Naive thymus-derived CD8-positive, alpha-beta T cell (primary cell): ENCODE results near the gene ACCS. TPM values are rescaled to one million over a fixed set of nuclear protein-coding genes. Genes with fewer than 3 reads are reported as not detected.
A peak's percentile ranks its signal among the peaks of the same experiment; 100 is the strongest.

ENCODE experiments used
- ATAC-seq, 2 donors: fragments of 150-1000 bp; cut with Tn5 transposase in 1 of 2; sonication (Bioruptor Pico), chemical (Tn5 transposase) in 1 of 2; 1 replicate in 1 of 2; 2 replicates in 1 of 2; pipeline ENCODE4 v1.10.0; 2021; ENCODE audit warnings: mild to moderate bottlenecking in 2 of 2, moderate library complexity in 2 of 2
- POLR2A ChIA-PET: fragments of 350-600 bp; sonication (Branson Sonifier 250); formaldehyde crosslinking; loops from one replicate; lab custom pipeline; 2021; ENCODE audit warnings: antibody characterized with exemption; lab: Charles Lee
- DNase-seq, 10 donors: peaks; one replicate each; pipeline versions ENCODE4 v3.0.0 to v3.0.0-alpha.2; 2020 to 2022
- H3K27ac Mint-ChIP-seq, 10 donors: one replicate each; pipeline ENCODE4 v1.8.0; 2020 to 2022; ENCODE audit warnings: mild to moderate bottlenecking in 10 of 10, mixed read lengths in 10 of 10, moderate library complexity in 4 of 10, inconsistent platforms in 1 of 10
- H3K27me3 Mint-ChIP-seq, 5 donors: one replicate each; pipeline ENCODE4 v1.8.0; 2021 to 2022; ENCODE audit warnings: mixed read lengths in 5 of 5
- H3K36me3 Mint-ChIP-seq, 3 donors: one replicate each; pipeline ENCODE4 v1.8.0; 2020 to 2022; ENCODE audit warnings: mixed read lengths in 3 of 3, mild to moderate bottlenecking in 2 of 3, inconsistent platforms in 1 of 3
- H3K4me1 Mint-ChIP-seq, 4 donors: one replicate each; pipeline ENCODE4 v1.8.0; 2021 to 2022; ENCODE audit warnings: mixed read lengths in 4 of 4
- H3K4me3 Mint-ChIP-seq, 10 donors: one replicate each; pipeline ENCODE4 v1.8.0; 2020 to 2022; ENCODE audit warnings: mild to moderate bottlenecking in 10 of 10, mixed read lengths in 10 of 10, moderate library complexity in 6 of 10, inconsistent platforms in 1 of 10
- H3K9me3 Mint-ChIP-seq, 9 donors: one replicate each; pipeline ENCODE4 v1.8.0; 2020 to 2022; ENCODE audit warnings: mixed read lengths in 9 of 9, mild to moderate bottlenecking in 3 of 9, inconsistent platforms in 1 of 9, moderate library complexity in 1 of 9
- polyA plus RNA-seq, 3 donors: library from polyadenylated mRNA; unstranded; fragments of 300-500 nt; fragmentation: Illumina TruSeq; gene quantifications; one replicate each; pipeline ENCODE4 v1.2.3, GENCODE V29; 2021
- total RNA-seq, 8 experiments: library from RNA in 2 of 8; stranded (reverse) in 2 of 8; gene quantifications; one replicate each; pipeline ENCODE4 v1.2.3 and lab custom pipeline; 2021 to 2026

The ACCS gene
- total and polyA plus RNA-seq, 5 experiments from 2014 or later, result 0.79 to 27.8 (median 1.2) TPM

DNA sequence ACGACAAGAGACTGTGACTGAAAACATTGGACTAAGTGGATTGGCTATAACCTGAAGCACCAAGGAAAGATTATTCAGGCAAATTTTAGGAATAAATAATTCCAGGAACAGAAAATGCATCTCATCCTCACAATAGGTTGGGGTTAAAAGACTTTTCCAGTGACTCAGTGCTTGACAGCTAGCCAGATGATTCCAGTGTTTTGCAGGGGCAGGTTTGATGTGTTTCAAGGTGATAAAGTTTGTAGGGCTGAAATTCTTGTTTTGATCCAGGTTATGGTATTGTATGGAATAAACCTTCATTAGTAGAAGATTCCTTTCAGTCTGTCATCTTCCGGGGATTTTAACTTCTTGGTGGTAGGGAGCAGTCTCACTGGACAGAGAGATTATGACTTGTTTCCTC is 31.8 kb downstream of the ACCS start:
- Mint-ChIP-seq H3K4me3 (peak overlapping the region in 5 of 10 donors; percentile 3 to 67 (median 16)), H3K27ac (peak overlapping the region in 2 of 10 donors; percentile 60 to 75), H3K9me3 (no peaks in the 10 kb centered on the region), H3K27me3 (no peaks in the 10 kb centered on the region), H3K4me1 (peaks cover 34 to 67% (median 56%) of the 10 kb centered on the region in 4 donors), H3K36me3 (peaks cover 0 to 10% (median 5%) of the 10 kb centered on the region in 3 donors)
- ATAC-seq (no peak), DNase-seq (no peak)
- POLR2A ChIA-PET, result no interaction called here

DNA sequence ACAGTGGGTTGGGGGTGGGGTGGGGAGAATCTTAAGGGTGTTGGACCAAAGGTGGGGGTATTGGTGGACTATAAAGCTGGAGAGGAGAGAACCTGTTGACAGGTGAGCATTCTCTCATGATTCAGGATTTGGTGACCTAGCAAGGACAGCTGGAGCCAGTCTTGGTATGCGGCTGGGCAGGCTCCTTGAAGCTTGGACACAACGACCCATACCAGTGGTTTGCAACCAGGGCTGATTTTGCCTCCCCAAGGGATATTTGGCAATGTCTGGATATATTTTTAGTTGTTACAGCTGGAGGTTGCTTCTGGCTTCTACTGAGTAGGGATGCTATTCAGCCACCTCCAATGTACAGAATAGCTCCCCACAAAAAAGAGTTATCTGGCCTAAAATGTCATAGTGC is 35.0 kb downstream of the ACCS start:
- Mint-ChIP-seq H3K36me3 (peaks cover 0 to 13% (median 5%) of the 10 kb centered on the region in 3 donors), H3K27me3 (no peaks in the 10 kb centered on the region), H3K27ac (peak overlapping the region in 1 of 10 donors; percentile 27), H3K9me3 (no peaks in the 10 kb centered on the region), H3K4me3 (no peak overlapping the region), H3K4me1 (peaks cover 33 to 64% (median 53%) of the 10 kb centered on the region in 4 donors)
- ATAC-seq, result no peak
- DNase-seq, result no peak
- POLR2A ChIA-PET, result no interaction called here

DNA sequence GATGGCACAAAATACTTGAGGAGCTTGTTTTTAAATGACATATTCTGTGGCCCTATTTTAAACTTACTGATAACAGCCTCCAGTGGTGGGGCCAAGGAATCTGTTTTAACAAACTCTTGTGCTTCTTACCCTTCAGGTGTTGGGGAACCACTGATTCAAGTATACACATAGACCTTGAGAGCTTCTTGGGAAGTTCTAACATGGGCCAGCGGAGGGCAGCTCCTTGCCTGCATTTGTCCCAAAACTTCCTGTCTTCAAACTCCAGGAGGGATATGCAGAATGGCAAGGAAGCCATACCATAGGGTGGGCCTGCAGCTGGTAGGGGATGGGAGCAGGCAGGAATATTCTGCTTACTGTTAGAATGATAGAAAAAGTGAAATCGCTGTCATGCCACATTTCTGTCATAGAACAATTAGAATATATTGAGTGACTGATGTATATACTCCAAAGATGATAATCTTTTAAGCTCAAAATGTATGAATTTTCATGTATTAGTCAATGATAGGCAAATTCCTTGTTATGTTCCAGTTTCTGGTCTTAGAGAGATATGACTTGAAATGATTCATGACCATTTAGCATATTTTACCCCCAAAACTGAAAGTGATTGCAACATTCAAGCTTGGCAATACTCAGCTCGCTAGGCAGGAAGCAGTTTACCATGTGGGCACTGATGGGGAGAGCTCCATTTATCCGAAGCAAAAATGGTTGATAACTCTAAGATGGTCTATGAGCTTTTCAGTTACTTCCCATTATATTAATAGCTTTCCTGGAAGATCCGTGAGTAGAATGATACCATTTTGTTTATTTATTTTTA is 38.6 kb downstream of the ACCS start:
- ATAC-seq, result no peak
- H3K27ac Mint-ChIP-seq, result no peak overlapping the region
- H3K9me3 Mint-ChIP-seq, result no peaks in the 10 kb centered on the region
- H3K4me1 Mint-ChIP-seq, result peaks cover 21 to 43% (median 37%) of the 10 kb centered on the region in 4 donors
- DNase-seq, result no peak
- H3K27me3 Mint-ChIP-seq, result no peaks in the 10 kb centered on the region
- POLR2A ChIA-PET, result interaction anchor here (1.3 kb wide), 1 partner anchor 10 kb away, joined by 5 read pairs; the partner anchor contains the start of gene EXT2
- H3K36me3 Mint-ChIP-seq, result peaks cover 0 to 30% (median 5%) of the 10 kb centered on the region in 3 donors
- H3K4me3 Mint-ChIP-seq, result no peak overlapping the region

DNA sequence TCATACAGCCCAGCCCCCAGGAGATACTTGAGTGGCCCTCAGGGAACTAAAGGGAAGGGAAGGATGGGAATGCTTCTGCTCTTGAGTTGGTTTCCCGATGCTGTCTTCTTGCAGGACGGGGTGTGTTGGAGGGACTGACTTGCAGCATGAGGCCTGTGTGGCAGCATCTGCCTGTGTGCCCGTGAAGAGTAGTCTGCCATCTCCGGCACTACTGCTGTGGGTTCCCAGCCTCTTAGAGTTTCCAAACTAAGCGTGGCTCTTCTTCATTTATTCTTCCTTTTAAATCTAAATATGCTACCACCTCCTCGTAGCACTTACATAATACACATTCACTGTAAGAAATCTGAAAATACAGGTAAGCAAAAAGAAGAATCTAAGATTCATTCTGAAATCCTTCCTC is 42.2 kb downstream of the ACCS start:
- no peak for ATAC-seq
- Mint-ChIP-seq H3K4me3 (no peak overlapping the region), H3K27me3 (no peaks in the 10 kb centered on the region), H3K27ac (peak overlapping the region in 1 of 10 donors; percentile 51), H3K9me3 (no peaks in the 10 kb centered on the region), H3K4me1 (peaks cover 8 to 18% (median 16%) of the 10 kb centered on the region in 4 donors), H3K36me3 (peaks cover 0 to 50% (median 9%) of the 10 kb centered on the region in 3 donors)
- POLR2A ChIA-PET, result no interaction called here
- no peak for DNase-seq

DNA sequence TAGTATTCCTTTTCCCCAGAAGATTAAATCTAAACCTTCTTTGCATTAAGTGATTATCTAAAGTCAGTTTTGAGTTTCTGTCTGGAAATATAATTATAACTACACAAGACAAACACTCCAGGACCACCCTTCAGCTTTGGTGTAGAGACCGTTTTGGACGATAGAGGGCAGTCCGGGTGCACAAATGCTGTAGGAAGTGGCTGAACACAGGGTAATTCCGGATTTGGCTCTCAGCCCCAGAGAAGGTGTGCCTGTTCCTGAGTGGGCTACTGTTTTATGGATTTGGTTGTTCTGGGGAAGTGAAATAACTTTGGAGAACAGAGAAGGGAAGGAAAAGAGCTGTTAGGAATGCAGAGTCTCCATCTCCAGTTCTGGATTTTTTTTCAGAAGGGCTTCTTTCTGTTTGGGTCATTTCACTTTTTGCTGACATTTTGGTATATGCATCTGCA is 44.2 kb downstream of the ACCS start:
- H3K36me3 Mint-ChIP-seq, result peaks cover 7 to 67% (median 19%) of the 10 kb centered on the region in 3 donors
- H3K27ac Mint-ChIP-seq, result peak overlapping the region in 6 of 10 donors; percentile 1 to 67 (median 41)
- POLR2A ChIA-PET, result interaction anchor here (1.2 kb wide), 1 partner anchor 16 kb away, joined by 5 read pairs; no protein-coding TSS in a partner anchor
- no peaks in the 10 kb centered on the region for H3K9me3 Mint-ChIP-seq
- peaks cover 6 to 14% (median 9%) of the 10 kb centered on the region in 4 donors for H3K4me1 Mint-ChIP-seq
- DNase-seq (peak; percentile 15 to 73 (median 44)), ATAC-seq (peak; percentile 91 to 93)
- H3K4me3 Mint-ChIP-seq, result no peak overlapping the region
- H3K27me3 Mint-ChIP-seq, result no peaks in the 10 kb centered on the region

DNA sequence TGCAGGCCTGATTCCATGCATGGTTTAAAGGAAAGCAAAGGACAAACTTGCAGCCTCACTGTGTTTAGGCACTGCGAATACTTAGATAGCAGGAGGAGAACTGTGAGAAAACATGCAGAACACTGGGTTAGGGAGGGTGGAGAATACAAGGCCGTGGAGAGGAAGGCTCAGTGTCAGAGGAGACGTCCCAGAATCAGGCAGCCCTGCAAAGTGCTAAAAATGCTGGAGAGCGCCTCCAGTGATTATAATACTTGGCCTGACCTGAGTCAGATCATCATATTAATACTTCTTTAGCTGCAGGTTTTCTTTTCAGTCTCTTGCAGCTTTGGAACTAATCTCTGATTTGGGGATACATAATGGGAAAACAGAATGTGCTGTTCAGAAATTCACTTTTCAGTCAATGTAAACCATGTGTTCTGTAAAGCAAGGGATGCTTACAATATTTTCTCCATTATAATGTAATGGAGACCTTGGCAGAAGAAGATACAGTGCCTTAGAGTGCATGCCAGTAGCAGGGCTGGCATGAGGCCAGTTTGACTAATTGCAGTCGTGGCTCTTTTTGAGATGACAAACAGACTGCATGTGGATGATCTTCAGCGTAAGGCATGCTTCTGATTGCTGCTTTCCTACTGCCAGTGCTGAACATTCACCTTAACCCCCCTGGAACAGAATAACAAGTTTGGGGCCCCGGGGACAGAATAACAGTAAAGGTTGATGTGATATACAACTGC is 46.2 kb downstream of the ACCS start:
- Mint-ChIP-seq H3K27me3 (no peaks in the 10 kb centered on the region), H3K4me1 (peaks cover 6 to 10% (median 9%) of the 10 kb centered on the region in 4 donors), H3K27ac (no peak overlapping the region), H3K36me3 (peaks cover 18 to 85% (median 32%) of the 10 kb centered on the region in 3 donors), H3K9me3 (no peaks in the 10 kb centered on the region), H3K4me3 (no peak overlapping the region)
- POLR2A ChIA-PET, result no interaction called here
- DNase-seq, result no peak
- no peak for ATAC-seq

DNA sequence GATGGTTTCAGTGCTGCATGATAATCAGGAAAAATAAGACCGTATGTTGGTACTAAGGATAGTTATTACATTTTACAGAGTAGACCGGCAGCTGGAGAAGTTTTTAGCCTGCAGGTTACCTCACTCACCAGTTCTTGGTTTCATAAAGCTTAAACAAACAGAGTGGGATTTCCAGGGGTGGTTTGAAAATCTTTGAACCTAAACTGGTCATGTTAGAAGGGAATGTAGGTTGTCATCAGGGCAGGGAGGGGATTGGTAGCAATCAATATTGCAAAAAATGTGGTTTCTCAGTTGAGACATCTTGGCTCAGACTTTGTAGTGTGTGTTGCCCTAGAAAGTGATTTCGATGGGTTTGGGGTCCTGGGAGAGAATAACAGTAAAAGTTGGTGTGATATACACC is 46.9 kb downstream of the ACCS start:
- no peaks in the 10 kb centered on the region for H3K9me3 Mint-ChIP-seq
- POLR2A ChIA-PET, result no interaction called here
- no peak for ATAC-seq
- peaks cover 6 to 12% (median 9%) of the 10 kb centered on the region in 4 donors for H3K4me1 Mint-ChIP-seq
- H3K4me3 Mint-ChIP-seq, result no peak overlapping the region
- H3K27ac Mint-ChIP-seq, result peak overlapping the region in 1 of 10 donors; percentile 51
- DNase-seq, result no peak
- peaks cover 18 to 83% (median 37%) of the 10 kb centered on the region in 3 donors for H3K36me3 Mint-ChIP-seq
- H3K27me3 Mint-ChIP-seq, result no peaks in the 10 kb centered on the region

DNA sequence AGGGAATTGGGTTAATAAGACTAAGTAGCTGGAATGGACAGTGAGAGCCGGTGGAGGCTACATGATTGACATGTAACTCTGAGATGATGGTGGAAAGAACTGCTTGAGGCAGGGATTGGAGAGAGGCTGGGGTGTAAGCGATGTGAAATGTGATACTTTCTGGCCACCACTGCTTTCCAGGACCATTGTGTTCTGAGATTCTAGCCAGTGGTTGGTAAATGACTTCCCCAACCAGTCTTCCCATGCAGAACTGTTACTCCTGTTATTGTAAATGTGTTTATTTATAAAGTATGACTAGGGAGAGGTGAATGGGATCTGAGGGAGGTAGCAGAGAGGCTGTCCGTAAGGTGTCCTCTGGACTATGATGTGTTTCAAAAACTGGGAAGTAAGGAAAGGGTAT is 47.5 kb downstream of the ACCS start:
- POLR2A ChIA-PET, result no interaction called here
- Mint-ChIP-seq H3K27ac (peak overlapping the region in 1 of 10 donors; percentile 51), H3K4me1 (peaks cover 6 to 12% (median 9%) of the 10 kb centered on the region in 4 donors), H3K4me3 (no peak overlapping the region), H3K9me3 (no peaks in the 10 kb centered on the region), H3K27me3 (no peaks in the 10 kb centered on the region), H3K36me3 (peaks cover 18 to 85% (median 39%) of the 10 kb centered on the region in 3 donors)
- ATAC-seq (no peak), DNase-seq (no peak)

DNA sequence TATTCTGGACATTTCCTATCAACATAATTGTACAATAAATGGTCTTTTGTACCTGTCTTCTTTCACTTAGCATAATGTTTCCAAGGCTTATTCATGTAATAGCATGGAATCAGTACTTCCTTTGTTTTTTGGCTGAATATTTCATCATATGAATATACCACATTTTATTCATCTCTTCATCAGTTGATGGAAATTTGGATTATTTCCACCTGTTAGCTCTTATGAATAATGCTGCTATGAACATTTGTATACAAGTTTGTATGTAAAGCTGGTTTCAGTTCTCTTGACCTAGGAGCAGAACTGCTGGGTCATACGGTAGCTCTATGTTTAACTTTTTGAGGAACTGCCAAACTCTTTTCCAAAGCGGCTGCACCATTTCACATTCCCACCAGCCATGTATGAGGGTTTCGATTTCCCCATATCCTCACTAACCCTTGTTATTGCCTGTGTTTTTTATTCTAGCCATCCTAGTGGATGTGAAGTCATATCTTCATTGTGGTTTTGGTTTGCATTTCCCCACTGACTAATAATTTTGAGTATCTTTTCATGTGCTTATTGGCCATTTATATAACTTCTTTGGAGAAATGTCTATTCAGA is 50.3 kb downstream of the ACCS start:
- peaks cover 0 to 11% (median under 1%) of the 10 kb centered on the region in 4 donors for H3K4me1 Mint-ChIP-seq
- peaks cover 18 to 96% (median 42%) of the 10 kb centered on the region in 3 donors for H3K36me3 Mint-ChIP-seq
- POLR2A ChIA-PET, result no interaction called here
- no peak overlapping the region for H3K4me3 Mint-ChIP-seq
- H3K9me3 Mint-ChIP-seq, result no peaks in the 10 kb centered on the region
- DNase-seq (no peak), ATAC-seq (no peak)
- H3K27ac Mint-ChIP-seq, result peak overlapping the region in 1 of 10 donors; percentile 19
- H3K27me3 Mint-ChIP-seq, result no peaks in the 10 kb centered on the region

DNA sequence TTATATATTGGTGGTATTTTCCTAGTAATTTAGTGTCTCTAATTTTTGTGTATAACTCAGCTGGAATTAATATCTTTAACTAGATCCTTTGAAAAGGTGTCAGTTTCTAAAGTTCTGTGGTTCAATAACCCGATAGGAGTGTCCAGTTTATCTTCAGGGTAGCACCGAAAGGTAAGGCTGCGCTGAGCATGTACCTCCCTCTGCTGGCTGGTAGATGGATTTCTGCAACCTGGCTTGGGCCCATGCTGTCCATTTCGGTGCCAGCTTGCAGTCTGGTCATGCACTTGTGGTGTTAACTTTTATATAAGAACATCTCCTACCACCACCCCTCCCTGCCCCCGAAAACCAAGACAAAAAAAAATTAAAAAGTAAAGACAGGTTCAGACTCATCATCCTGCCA is 54.1 kb downstream of the ACCS start:
- DNase-seq (no peak), ATAC-seq (no peak)
- Mint-ChIP-seq H3K4me3 (no peak overlapping the region), H3K9me3 (no peaks in the 10 kb centered on the region), H3K4me1 (peaks cover 0 to 18% (median 4%) of the 10 kb centered on the region in 4 donors), H3K36me3 (peaks cover 17 to 83% (median 40%) of the 10 kb centered on the region in 3 donors), H3K27me3 (no peaks in the 10 kb centered on the region), H3K27ac (no peak overlapping the region)
- POLR2A ChIA-PET, result no interaction called here

DNA sequence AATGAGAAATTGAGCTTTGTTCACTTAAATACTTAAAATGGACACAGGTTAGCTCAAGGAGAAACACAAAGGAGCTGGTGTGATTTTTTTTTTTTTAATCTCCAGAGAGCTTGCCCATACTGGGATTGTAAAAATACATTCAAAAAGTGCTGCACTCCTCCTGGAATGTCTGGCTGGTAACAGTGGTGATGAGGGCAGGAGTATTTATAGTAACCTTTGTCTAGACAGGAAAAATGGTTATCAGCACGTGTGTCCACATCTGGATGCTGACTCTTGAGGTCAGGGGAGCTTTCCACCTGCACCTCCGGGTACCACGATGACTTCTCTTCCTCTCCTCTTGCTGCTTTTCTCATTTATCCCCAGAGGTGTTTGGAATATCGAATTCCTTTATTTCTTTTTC is 59.5 kb downstream of the ACCS start:
- ATAC-seq, result no peak
- no peak for DNase-seq
- H3K4me1 Mint-ChIP-seq, result peaks cover 0 to 16% (median 4%) of the 10 kb centered on the region in 4 donors
- H3K36me3 Mint-ChIP-seq, result peaks cover 22 to 87% (median 50%) of the 10 kb centered on the region in 3 donors
- H3K27me3 Mint-ChIP-seq, result no peaks in the 10 kb centered on the region
- no peak overlapping the region for H3K27ac Mint-ChIP-seq
- H3K4me3 Mint-ChIP-seq, result no peak overlapping the region
- POLR2A ChIA-PET, result no interaction called here
- H3K9me3 Mint-ChIP-seq, result no peaks in the 10 kb centered on the region

DNA sequence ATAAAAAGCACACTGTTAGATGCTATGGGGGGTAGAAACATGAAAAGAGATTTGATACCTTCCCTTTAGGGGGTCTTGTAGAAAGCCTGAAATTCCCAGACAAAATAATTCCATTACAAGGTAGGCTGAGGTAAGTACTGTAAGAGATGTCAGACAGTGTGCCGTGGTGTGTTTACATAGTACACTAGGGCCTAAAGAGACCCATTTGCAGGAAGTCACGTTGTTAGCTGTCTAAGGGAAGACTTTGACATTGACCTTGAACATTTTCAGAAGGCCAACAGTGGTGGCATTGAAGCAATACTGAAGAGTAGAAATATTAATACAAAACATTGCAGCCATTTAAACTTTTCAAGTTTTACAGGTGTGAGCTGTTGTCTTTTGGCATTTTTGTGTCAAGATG is 60.2 kb downstream of the ACCS start:
- Mint-ChIP-seq H3K9me3 (no peaks in the 10 kb centered on the region), H3K4me1 (peaks cover 0 to 14% (median 4%) of the 10 kb centered on the region in 4 donors), H3K4me3 (no peak overlapping the region), H3K27me3 (no peaks in the 10 kb centered on the region), H3K36me3 (peaks cover 24 to 87% (median 54%) of the 10 kb centered on the region in 3 donors), H3K27ac (no peak overlapping the region)
- no peak for DNase-seq
- ATAC-seq, result no peak
- POLR2A ChIA-PET, result no interaction called here
